ENCODE measurements around the gene HDAC9.

GRCh38 chr7:18458830-18459229 is 36.7 kb upstream of the HDAC9 start:
- TF ChIP-seq CTCF (IDR thresholded peaks at IDR 0.05; ENCODE audit: poor library complexity) (no peak), EZH2 (IDR thresholded peaks at IDR 0.05; ENCODE audit: borderline replicate concordance) (no peak), EZH2phosphoT487 (IDR thresholded peaks at IDR 0.05; ENCODE audit: low read depth, severe bottlenecking, unreplicated experiment) (no peak)

Measured in hepatocyte (in vitro differentiated cells).